Forelimb muscle (tissue), 1 donor: ENCODE measurements around the gene TCEAL5. TPM values are rescaled to one million over a fixed set of nuclear protein-coding genes. Genes with fewer than 3 reads are reported as not detected.
"Not testable (repeated sequence)": the region's sequence is repeated elsewhere in the genome, so short reads cannot be mapped to it uniquely, and the experiment has no call there.

Experiments used
- DNase-seq: peaks from one replicate; pipeline ENCODE4 v3.0.0-alpha.2; 2013; ENCODE audit warnings: low read depth
- polyA plus RNA-seq: library from polyadenylated mRNA; unstranded; fragments of 120-200 nt; gene quantifications from one replicate; pipeline ENCODE4 v1.2.1, GENCODE V29; 2013; ENCODE audit not compliant: insufficient read length

The TCEAL5 gene
- polyA plus RNA-seq, 1 donor = 3.4 TPM

DNA sequence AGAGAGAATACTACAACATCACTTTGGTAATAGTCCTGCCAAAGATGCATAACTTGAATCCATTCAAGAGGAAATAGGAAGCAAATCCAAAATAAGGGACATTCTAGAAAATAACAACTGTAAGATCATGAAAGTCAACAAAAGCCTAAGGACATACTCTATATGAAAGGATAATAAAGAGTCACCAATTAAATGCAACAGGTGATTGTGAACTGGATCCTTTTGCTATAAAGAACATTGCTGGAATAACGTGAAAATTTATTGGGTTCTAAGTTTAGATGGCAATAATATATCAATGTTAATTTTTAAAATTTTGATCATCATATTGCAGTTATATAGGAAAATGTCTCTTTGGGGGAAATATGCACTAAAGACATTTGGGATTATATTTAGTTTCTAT is 41.7 kb downstream of the TCEAL5 start:
- no peak for DNase-seq

DNA sequence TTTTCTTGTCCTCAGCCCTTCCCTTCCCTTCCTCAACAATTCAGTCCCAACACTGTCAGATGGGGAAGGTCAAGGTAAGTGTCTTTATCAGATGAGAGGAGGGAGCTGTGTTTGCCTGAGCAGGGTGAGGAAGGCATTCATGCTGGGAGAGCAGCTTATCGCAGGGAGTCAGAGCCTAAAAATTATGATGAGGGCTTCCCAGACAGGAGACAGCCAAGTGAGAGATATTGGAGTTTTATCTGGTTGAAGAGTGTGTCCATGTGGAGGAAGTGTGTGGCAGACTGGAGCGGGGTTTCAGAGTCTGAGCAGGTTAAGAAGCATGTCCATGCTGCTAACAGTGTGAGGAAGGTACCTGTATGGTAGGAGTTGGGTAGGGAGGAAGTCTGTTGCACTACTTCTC is 43.3 kb downstream of the TCEAL5 start:
- DNase-seq = no peak

GRCh38 chrX:103225918-103226317 is 50.6 kb downstream of the TCEAL5 start:
- DNase-seq = not testable (repeated sequence)

Other genes starting within 250 kb of the TCEAL5 start
- 2.7 TPM for gene BEX1, start 212.6 kb downstream of the TCEAL5 start, polyA plus RNA-seq
- gene NXF3, start 183.6 kb downstream of the TCEAL5 start, polyA plus RNA-seq = not detected
- gene BEX4, start 61.6 kb downstream of the TCEAL5 start, polyA plus RNA-seq = 29.0 TPM
- gene TCEAL8, start 21.6 kb downstream of the TCEAL5 start, polyA plus RNA-seq = 98.0 TPM
- gene BEX2, start 34.2 kb upstream of the TCEAL5 start, polyA plus RNA-seq = 41.2 TPM
- gene TCEAL7, start 53.5 kb upstream of the TCEAL5 start, polyA plus RNA-seq = 447 TPM
- gene TCEAL9, start 79.8 kb upstream of the TCEAL5 start, polyA plus RNA-seq = 131 TPM
- gene BEX3, start 99.8 kb upstream of the TCEAL5 start, polyA plus RNA-seq = 127 TPM
- gene RAB40A, start 242.7 kb upstream of the TCEAL5 start, polyA plus RNA-seq = 1.1 TPM